Measurements from ENCODE around the gene CARMIL1. TPM values are rescaled to one million over a fixed set of nuclear protein-coding genes. Genes with fewer than 3 reads are reported as not detected.
"Not testable (repeated sequence)": the region's sequence is repeated elsewhere in the genome, so short reads cannot be mapped to it uniquely, and the experiment has no call there.

CARMIL1 gene
- total RNA-seq, 4 donors from 2014 or later: 6.2 to 17.2 (median 11.5) TPM

DNA sequence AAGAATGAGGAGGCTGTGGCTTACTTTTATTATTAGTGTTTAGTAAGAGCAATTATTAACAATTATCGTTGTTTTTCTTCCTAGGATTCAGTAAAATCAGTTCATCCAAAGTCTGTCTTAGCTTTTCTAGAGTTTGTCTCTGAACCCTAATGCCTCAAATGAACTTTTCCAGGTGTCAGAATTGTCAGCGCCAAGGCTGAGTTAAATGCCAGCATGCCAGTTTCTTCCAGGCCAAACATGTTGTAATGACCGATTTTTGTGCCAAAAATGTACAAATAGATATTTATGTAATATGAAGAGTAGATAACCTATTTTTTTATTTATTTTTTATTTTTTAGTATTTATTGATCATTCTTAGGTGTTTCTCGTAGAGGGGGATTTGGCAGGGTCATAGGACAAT lies 306.1 kb downstream of the CARMIL1 start:
- WGBS, 2 donors (ENCODE audit: low coverage in 1 of 2): 96 to 100% methylated on average over 4 of the region's 4 CpGs
- no peak for ATAC-seq
- Histone ChIP-seq H3K27me3 (no peaks in the 10 kb centered on the region), H3K4me1 (no peaks in the 10 kb centered on the region), H3K36me3 (no peaks in the 10 kb centered on the region), H3K9me3 (no peaks in the 10 kb centered on the region), H3K4me3 (no peak overlapping the region), H3K27ac (no peak overlapping the region)
- no peak for TF ChIP-seq CTCF (IDR thresholded peaks at IDR 0.05)
- TF ChIP-seq POLR2A (IDR thresholded peaks at IDR 0.05): no peak
- no peak for TF ChIP-seq EP300 (IDR thresholded peaks at IDR 0.05)
- TF ChIP-seq POLR2AphosphoS5 (IDR thresholded peaks at IDR 0.05): no peak

GRCh38 chr6:25586119-25586518 lies 306.9 kb downstream of the CARMIL1 start:
- H3K36me3 ChIP-seq, H3K4me1 ChIP-seq, H3K4me3 ChIP-seq, H3K27me3 ChIP-seq, ATAC-seq, H3K27ac ChIP-seq, H3K9me3 ChIP-seq: not testable (repeated sequence)
- WGBS, 2 donors (ENCODE audit: low coverage in 1 of 2): no CpG with 5 or more reads among the region's 30 CpGs

DNA sequence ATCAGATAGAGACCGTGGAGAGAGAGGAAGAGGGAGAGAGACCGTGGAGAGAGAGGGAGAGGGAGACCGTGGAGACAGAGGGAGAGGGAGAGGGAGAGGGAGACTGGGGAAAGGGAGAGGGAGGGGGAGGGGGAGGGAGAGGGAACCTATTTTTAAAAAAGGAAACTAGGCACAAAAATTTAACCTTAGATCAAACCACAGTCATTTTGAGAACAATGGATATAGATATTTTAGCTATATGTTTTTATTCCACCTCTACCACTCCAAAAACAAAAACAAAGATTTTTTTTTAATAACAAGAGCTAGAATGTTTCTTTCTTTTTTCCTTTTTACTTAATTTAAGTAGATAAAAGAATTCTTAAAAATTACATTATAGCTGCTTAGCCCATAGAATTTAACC lies 307.8 kb downstream of the CARMIL1 start:
- Histone ChIP-seq H3K4me1 (no peaks in the 10 kb centered on the region), H3K27ac (no peak overlapping the region), H3K9me3 (no peaks in the 10 kb centered on the region), H3K36me3 (no peaks in the 10 kb centered on the region), H3K4me3 (no peak overlapping the region), H3K27me3 (no peaks in the 10 kb centered on the region)
- 80 to 90% methylated on average over 1 to 3 of the region's 3 CpGs for WGBS, 2 donors (ENCODE audit: low coverage in 1 of 2)
- no peak for TF ChIP-seq CTCF (IDR thresholded peaks at IDR 0.05)
- no peak for TF ChIP-seq POLR2AphosphoS5 (IDR thresholded peaks at IDR 0.05)
- no peak for TF ChIP-seq POLR2A (IDR thresholded peaks at IDR 0.05)
- TF ChIP-seq EP300 (IDR thresholded peaks at IDR 0.05): no peak
- no peak for ATAC-seq

- no peaks in the 10 kb centered on the region for H3K9me3 ChIP-seq
- H3K36me3 ChIP-seq: peaks cover 0 to 7% of the 10 kb centered on the region in 2 donors
- H3K27ac ChIP-seq: no peak overlapping the region
- no peak for ATAC-seq
- H3K27me3 ChIP-seq: no peaks in the 10 kb centered on the region
- TF ChIP-seq EP300 (IDR thresholded peaks at IDR 0.05) (no peak), POLR2A (IDR thresholded peaks at IDR 0.05) (no peak), CTCF (IDR thresholded peaks at IDR 0.05) (no peak), POLR2AphosphoS5 (IDR thresholded peaks at IDR 0.05) (no peak)
- WGBS, 2 donors (ENCODE audit: low coverage in 1 of 2): 56 to 81% methylated on average over 5 of the region's 5 CpGs
- no peak overlapping the region for H3K4me3 ChIP-seq
- H3K4me1 ChIP-seq: no peaks in the 10 kb centered on the region
Measured at GRCh38 chr6:25590986-25591385, 311.8 kb downstream of the CARMIL1 start.

DNA sequence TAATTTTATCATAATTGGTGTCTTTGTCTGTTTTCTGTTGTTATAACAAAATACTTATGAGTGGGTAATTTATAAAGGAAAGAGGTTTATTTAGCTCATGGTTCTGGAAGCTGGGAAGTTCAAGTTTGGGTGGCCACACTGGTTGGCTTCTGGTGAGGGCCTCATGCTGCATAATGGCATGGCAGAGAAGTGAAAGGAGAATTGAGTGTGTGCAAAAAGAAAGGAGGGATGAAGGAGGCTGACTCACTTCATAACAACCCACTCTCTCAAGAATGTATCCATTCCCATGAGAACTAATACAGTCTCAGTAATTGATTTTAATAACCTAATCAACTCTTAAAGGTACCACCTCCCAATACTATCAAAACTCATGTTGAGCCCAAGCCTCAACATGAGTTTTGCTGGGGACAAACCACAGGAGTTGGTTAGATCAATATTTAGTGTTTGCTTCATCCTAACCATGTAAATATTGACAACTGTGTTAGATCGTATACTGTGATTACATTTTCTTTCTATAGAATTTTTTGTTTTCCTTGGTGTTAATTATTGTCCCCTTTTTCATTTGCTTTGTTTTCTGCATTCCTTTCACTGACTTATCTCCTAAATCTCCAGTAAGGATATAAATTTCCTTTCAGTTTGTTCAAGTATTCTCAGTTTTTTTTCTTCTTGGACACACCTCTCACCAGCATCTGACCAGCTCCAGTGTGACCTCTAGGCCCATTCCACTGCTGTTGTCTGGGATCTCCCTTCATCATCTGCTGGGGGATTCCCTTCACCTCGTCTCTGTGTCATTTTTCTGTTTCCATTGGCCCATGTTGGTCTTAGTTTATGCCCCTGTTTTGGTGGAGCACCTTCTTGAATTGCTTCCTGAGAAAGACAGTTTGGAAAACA lies 318.0 kb downstream of the CARMIL1 start:
- Histone ChIP-seq H3K4me3 (no peak overlapping the region), H3K36me3 (peaks cover 0 to 11% of the 10 kb centered on the region in 2 donors), H3K27me3 (no peaks in the 10 kb centered on the region), H3K27ac (no peak overlapping the region), H3K4me1 (no peaks in the 10 kb centered on the region), H3K9me3 (no peaks in the 10 kb centered on the region)
- no peak for ATAC-seq
- 60 to 69% methylated on average over 2 of the region's 2 CpGs for WGBS, 2 donors (ENCODE audit: low coverage in 1 of 2)
- TF ChIP-seq CTCF (IDR thresholded peaks at IDR 0.05) (no peak), POLR2A (IDR thresholded peaks at IDR 0.05) (no peak), POLR2AphosphoS5 (IDR thresholded peaks at IDR 0.05) (no peak), EP300 (IDR thresholded peaks at IDR 0.05) (no peak)
